GM23338 (cell line): ENCODE results near the gene LGALS12. TPM values are rescaled to one million over a fixed set of nuclear protein-coding genes. Genes with fewer than 3 reads are reported as not detected.

ENCODE experiments used
- ATAC-seq: fragments of 200-7000 bp; cut with Tn5 transposase; 3 replicates; pipeline ENCODE4 v1.9.1; 2020
- DNase-seq: peaks from one replicate; pipeline ENCODE4 v3.0.0-alpha.2; 2015; ENCODE audit warnings: low spot score
- H2AFZ ChIP-seq: fragments of 200-600 bp; sonication (generic); 2 replicates; pipeline ENCODE4 v1.8.0; 2016; ENCODE audit warnings: antibody characterized with exemption, mild to moderate bottlenecking, moderate library complexity
- H3F3A ChIP-seq: fragments of 200-600 bp; sonication (generic); replicated peaks from 2 replicates; pipeline ENCODE4 v1.8.0; 2017; ENCODE audit warnings: antibody characterized with exemption, mixed run types, low read depth
- H3K27ac ChIP-seq: fragments of 200-600 bp; sonication (generic); 2 replicates; pipeline ENCODE4 v1.6.1; 2016; ENCODE audit warnings: low read depth
- H3K27me3 ChIP-seq: fragments of 200-600 bp; sonication (generic); 2 replicates; pipeline ENCODE4 v1.8.0; 2016; ENCODE audit warnings: mild to moderate bottlenecking, mixed run types, moderate library complexity; ENCODE audit not compliant: insufficient read depth
- H3K36me3 ChIP-seq: fragments of 200-600 bp; sonication (generic); 2 replicates; pipeline ENCODE4 v1.8.0; 2016; ENCODE audit warnings: mild to moderate bottlenecking; ENCODE audit not compliant: insufficient read depth
- H3K4me1 ChIP-seq: fragments of 200-600 bp; sonication (generic); 2 replicates; pipeline ENCODE4 v1.8.0; 2016; ENCODE audit warnings: mild to moderate bottlenecking, moderate library complexity; ENCODE audit not compliant: insufficient read depth
- H3K4me2 ChIP-seq: fragments of 200-600 bp; sonication (generic); 2 replicates; pipeline ENCODE4 v1.7.1; 2017; ENCODE audit warnings: mixed run types
- H3K4me3 ChIP-seq: fragments of 200-600 bp; sonication (generic); 2 replicates; pipeline ENCODE4 v1.6.1; 2016; ENCODE audit warnings: mixed run types
- H3K79me2 ChIP-seq: fragments of 200-600 bp; sonication (generic); replicated peaks from 2 replicates; pipeline ENCODE4 v1.8.0; 2017; ENCODE audit warnings: mild to moderate bottlenecking; ENCODE audit not compliant: insufficient read depth
- H3K9me2 ChIP-seq: fragments of 200-600 bp; sonication (generic); 2 replicates; pipeline ENCODE4 v1.8.0; 2017; ENCODE audit not compliant: insufficient read depth
- H4K20me1 ChIP-seq: fragments of 200-600 bp; sonication (generic); replicated peaks from 2 replicates; pipeline ENCODE4 v1.8.0; 2017; ENCODE audit warnings: mild to moderate bottlenecking; ENCODE audit not compliant: insufficient read depth
- H3K27ac Mint-ChIP-seq: 2 replicates; pipeline ENCODE4 v1.8.0; 2020; ENCODE audit warnings: inconsistent platforms, mild to moderate bottlenecking, moderate library complexity, mixed read lengths
- H3K27me3 Mint-ChIP-seq: 3 replicates; pipeline ENCODE4 v1.8.0; 2022; ENCODE audit warnings: low read depth, mild to moderate bottlenecking, moderate library complexity, mixed read lengths, inconsistent platforms; ENCODE audit not compliant: insufficient read depth, poor library complexity
- H3K36me3 Mint-ChIP-seq: 3 replicates; pipeline ENCODE4 v1.8.0; 2021; ENCODE audit warnings: low read depth, mild to moderate bottlenecking, inconsistent platforms, moderate library complexity, mixed read lengths
- H3K4me1 Mint-ChIP-seq: 3 replicates; pipeline ENCODE4 v1.8.0; 2020; ENCODE audit warnings: mild to moderate bottlenecking, inconsistent platforms, mixed read lengths
- H3K4me3 Mint-ChIP-seq: 3 replicates; pipeline ENCODE4 v1.8.0; 2021; ENCODE audit warnings: moderate library complexity, mild to moderate bottlenecking, inconsistent platforms, mixed read lengths
- H3K9me3 Mint-ChIP-seq: 3 replicates; pipeline ENCODE4 v1.8.0; 2020; ENCODE audit warnings: moderate library complexity, mild to moderate bottlenecking, inconsistent platforms, mixed read lengths
- CREB1 ChIP-seq: fragments of 250-450 bp; sonication (Bioruptor Pico); IDR thresholded peaks from 2 replicates; pipeline ENCODE4 v1.5.0; 2020; ENCODE audit warnings: low read depth, mild to moderate bottlenecking, moderate library complexity
- CTCF ChIP-seq, 2 experiments: fragments of 200-600 bp in 1 of 2; sonication (generic) in 1 of 2; conservative IDR thresholded peaks; 2 replicates each; pipeline versions ENCODE4 v1.5.1 to v1.6.1; 2016 to 2017; ENCODE audit warnings: antibody characterized with exemption in 2 of 2, low read depth in 2 of 2, mild to moderate bottlenecking in 2 of 2, moderate library complexity in 1 of 2
- ETS1 ChIP-seq: IDR thresholded peaks from 2 replicates; pipeline ENCODE4 v1.6.1; 2016; ENCODE audit warnings: antibody characterized with exemption
- EZH2 ChIP-seq: fragments of 200-600 bp; sonication (generic); IDR thresholded peaks from one replicate; pipeline ENCODE4 v1.8.0; 2017; ENCODE audit warnings: antibody characterized with exemption, mild to moderate bottlenecking, low read depth; ENCODE audit not compliant: unreplicated experiment
- EZH2phosphoT487 ChIP-seq: fragments of 200-600 bp; sonication (generic); IDR thresholded peaks from one replicate; pipeline ENCODE4 v1.8.1; 2018; ENCODE audit warnings: antibody characterized with exemption; ENCODE audit not compliant: unreplicated experiment
- JUNB ChIP-seq: IDR thresholded peaks from one replicate; pipeline ENCODE4 v1.6.1; 2016; ENCODE audit warnings: antibody characterized with exemption; ENCODE audit not compliant: unreplicated experiment
- NANOG ChIP-seq: IDR thresholded peaks from 2 replicates; pipeline ENCODE4 v1.6.1; 2016; ENCODE audit warnings: antibody characterized with exemption, borderline replicate concordance
- POLR2AphosphoS5 ChIP-seq: IDR thresholded peaks from 2 replicates; pipeline ENCODE4 v1.6.1; 2016; ENCODE audit warnings: antibody characterized with exemption, low read depth
- REST ChIP-seq: IDR thresholded peaks from one replicate; pipeline ENCODE4 v1.6.1; 2018; ENCODE audit warnings: antibody characterized with exemption; ENCODE audit not compliant: unreplicated experiment
- STAT1 ChIP-seq: IDR thresholded peaks from one replicate; pipeline ENCODE4 v1.6.1; 2016; ENCODE audit warnings: antibody characterized with exemption; ENCODE audit not compliant: unreplicated experiment
- ZNF114 ChIP-seq: fragments of 250-450 bp; sonication (Bioruptor Pico); IDR thresholded peaks from 2 replicates; pipeline ENCODE4 v1.5.0; 2020; ENCODE audit warnings: mild to moderate bottlenecking, moderate library complexity
- ZNF331 ChIP-seq: fragments of 250-450 bp; sonication (Bioruptor Pico); IDR thresholded peaks from 2 replicates; pipeline ENCODE4 v1.5.0; 2020; ENCODE audit warnings: low read depth, mild to moderate bottlenecking, moderate library complexity
- ZNF462 ChIP-seq: fragments of 250-450 bp; sonication (Bioruptor Pico); IDR thresholded peaks from 2 replicates; pipeline ENCODE4 v1.5.0; 2020; ENCODE audit warnings: mild to moderate bottlenecking, moderate library complexity
- polyA plus RNA-seq: library from polyadenylated mRNA; unstranded; fragments of >200 nt; fragmentation: Nextera tagmentation; extraction: Ambion mirVana; gene quantifications from 2 replicates; pipeline ENCODE4 v1.2.1, GENCODE V29; 2016
- total RNA-seq: library from RNA; depleted of rRNA; stranded (reverse); fragments of >200 nt; shearing (Covaris generic); gene quantifications from 2 replicates; pipeline ENCODE4 v1.2.3, GENCODE V29; 2014

Gene LGALS12
- total and polyA plus RNA-seq, 2 experiments from 2014 or later = 0.94 to 1.2 TPM

GRCh38 chr11:63558459-63559157, 52.7 kb downstream of the LGALS12 start:
- no peak for TF ChIP-seq CREB1 (CRISPR knock-in tag)
- no peak for TF ChIP-seq NANOG
- no peak for TF ChIP-seq EZH2phosphoT487
- no peak for TF ChIP-seq ETS1
- no peak for TF ChIP-seq REST
- TF ChIP-seq STAT1 = no peak
- no peak for TF ChIP-seq ZNF462 (CRISPR knock-in tag)
- no peak for TF ChIP-seq ZNF114 (CRISPR knock-in tag)
- no peak for TF ChIP-seq ZNF331 (CRISPR knock-in tag)
- no peak for TF ChIP-seq JUNB
- TF ChIP-seq CTCF (conservative IDR thresholded peaks at IDR 0.05; ENCODE audit: low read depth in 2 of 2) = no peak
- TF ChIP-seq POLR2AphosphoS5 = no peak
- no peak for TF ChIP-seq EZH2
- no peak for ATAC-seq
- Histone ChIP-seq H2AFZ (no peak overlapping the region), H3K27ac (no peak overlapping the region), H3K27me3 (no peaks in the 10 kb centered on the region), H3K9me2 (no peaks in the 10 kb centered on the region), H3K4me2 (no peak overlapping the region), H3K36me3 (no peaks in the 10 kb centered on the region), H3K4me1 (peaks cover 20% of the 10 kb centered on the region), H4K20me1 (no peaks in the 10 kb centered on the region), H3F3A (no peaks in the 10 kb centered on the region), H3K79me2 (no peaks in the 10 kb centered on the region), H3K4me3 (no peak overlapping the region)
- no peak for DNase-seq
- Mint-ChIP-seq H3K36me3 (no peaks in the 10 kb centered on the region), H3K27ac (no peak overlapping the region), H3K27me3 (peaks cover 8% of the 10 kb centered on the region), H3K4me1 (peaks cover 19% of the 10 kb centered on the region), H3K9me3 (no peaks in the 10 kb centered on the region), H3K4me3 (no peak overlapping the region)
